Activated T-helper 1 cell treated with anti-CD3 and anti-CD28 coated beads, Interleukin-12 subunit alpha, Interleukin-12 subunit beta, Interleukin-2, Interleukin-4 antibody, amounts not matched to agents 30 ng/mL and 10 ng/mL and 1 ng/mL, durations not matched to agents 14 hours and 24 hours and 36 hours (primary cell): ENCODE data around the gene RAB3B. TPM values are rescaled to one million over a fixed set of nuclear protein-coding genes. Genes with fewer than 3 reads are reported as not detected.

Source experiments
- DNase-seq: peaks from one replicate; pipeline ENCODE4 v3.0.0; 2021; ENCODE audit warnings: low spot score
- H3K27ac Mint-ChIP-seq: one replicate; pipeline ENCODE4 v1.8.0; 2021; ENCODE audit warnings: mild to moderate bottlenecking, mixed read lengths
- H3K27me3 Mint-ChIP-seq: one replicate; pipeline ENCODE4 v1.8.0; 2022; ENCODE audit warnings: mild to moderate bottlenecking, moderate library complexity, mixed read lengths; ENCODE audit not compliant: insufficient read depth
- H3K36me3 Mint-ChIP-seq: one replicate; pipeline ENCODE4 v1.8.0; 2021; ENCODE audit warnings: low read depth, mixed read lengths
- H3K4me1 Mint-ChIP-seq: one replicate; pipeline ENCODE4 v1.8.0; 2021; ENCODE audit warnings: low read depth, mixed read lengths
- H3K4me3 Mint-ChIP-seq: one replicate; pipeline ENCODE4 v1.8.0; 2021; ENCODE audit warnings: mild to moderate bottlenecking, moderate library complexity, mixed read lengths
- H3K9me3 Mint-ChIP-seq: one replicate; pipeline ENCODE4 v1.8.0; 2021; ENCODE audit warnings: mixed read lengths
- intact Hi-C: fragments of 100-400 bp; cut with micrococcal nuclease; formaldehyde crosslinking; loops from one replicate; pipeline ENCODE4 v1.15.1; 2024
- total RNA-seq: library from RNA; stranded (reverse); gene quantifications from 2 replicates; pipeline ENCODE4 v1.2.3, GENCODE V29; 2022

RAB3B gene
- total RNA-seq, 1 donor from 2014 or later: 0.05 TPM

GRCh38 chr1:51861669-51862068 is 128.8 kb downstream of the RAB3B start:
- Mint-ChIP-seq H3K4me1 (peaks cover 23% of the 10 kb centered on the region), H3K4me3 (no peak overlapping the region), H3K27ac (no peak overlapping the region), H3K36me3 (peaks cover 10% of the 10 kb centered on the region), H3K27me3 (no peaks in the 10 kb centered on the region), H3K9me3 (no peaks in the 10 kb centered on the region)
- DNase-seq: no peak
- intact Hi-C loops: loop anchor here (2.0 kb wide), 1 partner anchor 17 kb away; the partner anchor contains the start of gene NRDC

- Mint-ChIP-seq H3K27ac (no peak overlapping the region), H3K9me3 (no peaks in the 10 kb centered on the region), H3K4me3 (no peak overlapping the region), H3K36me3 (peaks cover 14% of the 10 kb centered on the region), H3K27me3 (no peaks in the 10 kb centered on the region), H3K4me1 (peaks cover 35% of the 10 kb centered on the region)
- intact Hi-C loops: no loop called here
- DNase-seq: no peak
These were observed 130.8 kb downstream of the RAB3B start for GRCh38 chr1:51859735-51860134.

GRCh38 chr1:51859333-51859732 is 131.2 kb downstream of the RAB3B start:
- no peaks in the 10 kb centered on the region for H3K9me3 Mint-ChIP-seq
- intact Hi-C loops: no loop called here
- DNase-seq: no peak
- peaks cover 35% of the 10 kb centered on the region for H3K4me1 Mint-ChIP-seq
- no peak overlapping the region for H3K27ac Mint-ChIP-seq
- H3K27me3 Mint-ChIP-seq: no peaks in the 10 kb centered on the region
- no peak overlapping the region for H3K4me3 Mint-ChIP-seq
- H3K36me3 Mint-ChIP-seq: peaks cover 16% of the 10 kb centered on the region

GRCh38 chr1:51858892-51859291 is 131.6 kb downstream of the RAB3B start:
- no peaks in the 10 kb centered on the region for H3K9me3 Mint-ChIP-seq
- intact Hi-C loops: no loop called here
- H3K36me3 Mint-ChIP-seq: peaks cover 16% of the 10 kb centered on the region
- DNase-seq: no peak
- no peak overlapping the region for H3K4me3 Mint-ChIP-seq
- no peaks in the 10 kb centered on the region for H3K27me3 Mint-ChIP-seq
- H3K27ac Mint-ChIP-seq: no peak overlapping the region
- H3K4me1 Mint-ChIP-seq: peaks cover 34% of the 10 kb centered on the region

Other genes starting within 250 kb of the RAB3B start
- gene NRDC, start 112.0 kb downstream of the RAB3B start, total RNA-seq: 177 and 185 TPM in 2 replicates
- 21.6 and 22.4 TPM in 2 replicates for gene KTI12, start 43.1 kb upstream of the RAB3B start, total RNA-seq
- gene TXNDC12, start 64.5 kb upstream of the RAB3B start, total RNA-seq: 46.0 and 46.7 TPM in 2 replicates
- gene BTF3L4, start 65.6 kb upstream of the RAB3B start, total RNA-seq: 44.9 and 47.5 TPM in 2 replicates
- 3.2 and 4.1 TPM in 2 replicates for gene ZFYVE9, start 151.4 kb upstream of the RAB3B start, total RNA-seq